ENCODE results near the gene CYP2W1. TPM values are rescaled to one million over a fixed set of nuclear protein-coding genes. Genes with fewer than 3 reads are reported as not detected.

CYP2W1 gene, protein sequence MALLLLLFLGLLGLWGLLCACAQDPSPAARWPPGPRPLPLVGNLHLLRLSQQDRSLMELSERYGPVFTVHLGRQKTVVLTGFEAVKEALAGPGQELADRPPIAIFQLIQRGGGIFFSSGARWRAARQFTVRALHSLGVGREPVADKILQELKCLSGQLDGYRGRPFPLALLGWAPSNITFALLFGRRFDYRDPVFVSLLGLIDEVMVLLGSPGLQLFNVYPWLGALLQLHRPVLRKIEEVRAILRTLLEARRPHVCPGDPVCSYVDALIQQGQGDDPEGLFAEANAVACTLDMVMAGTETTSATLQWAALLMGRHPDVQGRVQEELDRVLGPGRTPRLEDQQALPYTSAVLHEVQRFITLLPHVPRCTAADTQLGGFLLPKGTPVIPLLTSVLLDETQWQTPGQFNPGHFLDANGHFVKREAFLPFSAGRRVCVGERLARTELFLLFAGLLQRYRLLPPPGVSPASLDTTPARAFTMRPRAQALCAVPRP
- total RNA-seq = not detected in 2 replicates

DNA sequence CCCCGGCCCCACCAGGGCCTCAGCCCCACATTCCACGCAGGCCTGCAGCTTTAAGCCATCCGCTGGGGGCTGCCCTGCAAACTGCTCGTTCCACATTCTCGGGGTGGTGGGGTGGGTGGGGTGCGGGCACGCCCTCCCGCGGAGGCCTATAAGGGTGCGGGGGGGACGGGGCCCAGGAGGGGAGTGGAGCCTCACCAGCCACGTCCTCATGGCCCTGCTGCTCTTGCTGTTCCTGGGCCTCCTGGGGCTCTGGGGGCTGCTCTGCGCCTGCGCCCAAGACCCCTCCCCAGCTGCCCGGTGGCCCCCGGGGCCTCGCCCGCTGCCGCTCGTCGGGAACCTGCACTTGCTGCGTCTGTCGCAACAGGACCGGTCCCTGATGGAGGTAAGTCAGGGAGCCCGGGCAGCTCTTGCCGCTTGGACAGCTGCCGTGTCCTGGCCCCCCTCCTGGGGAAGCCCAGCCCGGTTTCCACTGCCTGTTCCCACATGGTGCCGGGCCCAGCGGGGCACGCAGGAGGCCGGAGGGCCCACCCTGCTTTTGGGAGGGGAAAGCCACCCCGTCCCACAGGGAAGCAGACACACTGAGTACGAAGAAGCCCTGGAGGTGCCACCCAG is at the start of gene CYP2W1:
CYP2W1 (plus strand) TSS at position 178 of the 612 bp plus-strand sequence; CDS start at position 209, 31 bp downstream.

DNA sequence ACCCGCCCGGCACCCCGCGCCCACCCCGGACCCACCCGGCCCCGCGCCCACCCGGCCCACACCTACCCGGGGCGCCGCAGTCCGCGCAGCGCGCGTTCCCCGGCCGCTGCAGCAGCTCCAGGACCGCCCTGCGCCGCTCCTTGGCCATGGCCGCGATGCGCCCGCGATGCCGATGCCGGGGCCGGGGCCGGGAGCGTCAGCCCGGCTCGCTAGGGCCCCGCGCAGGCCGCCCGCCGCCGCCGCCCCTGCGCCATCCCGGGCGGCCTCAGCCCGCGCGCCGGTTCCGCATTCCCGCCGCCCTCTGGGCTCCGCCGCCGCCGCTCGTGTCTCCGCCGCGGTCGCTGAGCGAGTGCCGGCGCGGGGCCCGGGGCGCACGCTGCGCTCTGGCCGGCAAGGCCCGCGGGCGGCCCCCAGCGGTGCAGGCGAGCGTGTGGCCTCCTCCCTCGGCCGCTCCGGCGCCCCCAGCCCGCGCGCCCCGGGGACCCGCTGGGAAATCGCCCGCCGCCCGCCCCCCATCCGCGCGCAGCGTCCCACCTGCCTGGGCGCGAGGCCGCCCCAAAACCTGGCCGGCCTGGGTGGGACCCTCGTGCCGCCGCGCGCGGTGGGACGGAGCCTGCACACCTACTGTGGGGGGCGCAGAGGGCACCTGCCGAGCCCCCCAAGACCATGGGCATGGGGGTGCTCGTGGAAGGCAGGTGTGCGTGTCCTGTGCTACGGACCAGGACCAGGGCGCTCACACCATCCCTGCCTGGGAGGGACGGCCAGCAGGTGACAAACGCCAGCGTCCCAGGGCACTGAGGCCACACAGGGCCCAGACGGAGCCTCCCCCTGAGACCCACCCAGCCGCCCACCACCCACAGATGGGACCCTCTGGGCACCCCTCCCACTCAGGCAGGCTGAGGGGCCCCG is 28.4 kb upstream of the CYP2W1 start, which contains the start of gene ADAP1:
ADAP1 (minus strand) TSS at position 351 of the 909 bp plus-strand sequence; CDS start at position 148, 203 bp downstream.

DNA sequence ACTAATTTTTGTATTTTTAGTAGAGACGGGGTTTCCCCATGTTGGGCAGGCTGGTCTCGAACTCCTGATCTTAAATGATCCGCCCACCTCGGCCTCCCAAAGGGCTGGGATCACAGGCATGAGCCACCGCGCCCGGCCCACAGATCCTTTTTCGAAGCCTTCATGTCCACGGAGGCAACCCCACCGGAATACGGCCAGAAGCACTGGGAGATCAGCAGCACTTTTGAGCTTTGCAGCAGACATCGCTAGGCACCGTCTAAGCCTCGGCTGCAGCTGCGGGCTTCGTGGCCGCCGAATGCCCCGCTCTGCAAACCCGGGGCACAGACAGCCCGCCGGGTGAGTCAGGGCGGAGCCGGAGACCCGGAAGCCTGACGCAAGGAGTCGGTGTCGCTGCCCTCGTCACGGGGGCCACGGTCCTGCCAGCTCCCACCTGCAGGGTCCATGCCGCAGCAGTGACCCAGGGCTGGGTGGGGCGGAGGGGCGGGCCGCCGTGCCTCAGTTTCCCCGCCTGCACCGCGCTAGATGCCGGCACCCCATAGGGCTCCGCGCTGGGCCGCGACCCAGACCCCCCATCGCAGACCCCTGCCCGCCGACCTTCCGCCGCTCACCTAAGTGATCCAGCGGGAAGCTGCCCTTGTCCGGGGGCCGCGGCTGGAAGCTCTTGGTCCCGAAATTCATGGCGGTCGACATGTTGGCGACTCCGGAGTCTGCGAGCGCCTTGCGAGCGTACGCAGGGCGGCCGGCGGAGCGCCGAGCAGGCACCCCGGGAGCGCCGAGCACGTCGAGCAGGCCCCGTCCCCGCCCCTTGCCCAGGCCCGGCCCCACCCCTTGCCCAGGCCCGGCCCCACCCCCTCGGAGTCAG is 7.9 kb upstream of the CYP2W1 start, which contains the start of gene COX19:
COX19 (minus strand) TSS at position 730 of the 862 bp plus-strand sequence; CDS start at position 690, 40 bp downstream.

Other genes with a start within 250 kb of the CYP2W1 start
- 140 and 204 TPM in 2 replicates for gene SUN1, start 150.7 kb upstream of the CYP2W1 start, total RNA-seq
- gene GET4, start 106.6 kb upstream of the CYP2W1 start, total RNA-seq = 21.8 and 24.6 TPM in 2 replicates
- gene ADAP1, start 28.5 kb upstream of the CYP2W1 start, total RNA-seq = 1.8 and 2.3 TPM in 2 replicates
- gene COX19, start 7.6 kb upstream of the CYP2W1 start, total RNA-seq = 6.3 and 7.2 TPM in 2 replicates
- gene GPR146, start 61.4 kb downstream of the CYP2W1 start, total RNA-seq = 0.68 and 0.79 TPM in 2 replicates
- 2.5 and 3.2 TPM in 2 replicates for gene GPER1, start 104.9 kb downstream of the CYP2W1 start, total RNA-seq
- 13.2 and 13.3 TPM in 2 replicates for gene ZFAND2A, start 177.0 kb downstream of the CYP2W1 start, total RNA-seq
- not detected in 2 replicates for gene UNCX, start 249.7 kb downstream of the CYP2W1 start, total RNA-seq